HG03175 (cell line): Measurements from ENCODE around the gene CEP76.

Experiments used
- ATAC-seq: cut with Tn5 transposase; IDR thresholded peaks from one replicate; pipeline ENCODE4 v1.9.1; 2021; ENCODE audit warnings: mild to moderate bottlenecking, moderate library complexity; ENCODE audit not compliant: unreplicated experiment

CEP76 gene

GRCh38 chr18:12702221-12703095, at the start of gene CEP76, which contains the start of gene PSMG2:
Gene CEP76 (minus strand): TSS chr18:12702723. CDS start chr18:12702548, 175 bp downstream.
Gene PSMG2 (plus strand): TSS chr18:12703042. CDS start chr18:12703108, 66 bp downstream.
- peak; percentile 81 for ATAC-seq

GRCh38 chr18:12751891-12752290, 49.4 kb upstream of the CEP76 start:
- no peak for ATAC-seq

- no peak for ATAC-seq
Observed at GRCh38 chr18:12751503-12751884, 49.0 kb upstream of the CEP76 start.

GRCh38 chr18:12750715-12751502, 48.4 kb upstream of the CEP76 start:
- no peak for ATAC-seq

GRCh38 chr18:12750076-12750714, 47.7 kb upstream of the CEP76 start:
- no peak for ATAC-seq

- no peak for ATAC-seq
Observed at GRCh38 chr18:12749121-12749520, 46.6 kb upstream of the CEP76 start.

GRCh38 chr18:12748671-12749070, 46.1 kb upstream of the CEP76 start:
- no peak for ATAC-seq

GRCh38 chr18:12747530-12748315, 45.2 kb upstream of the CEP76 start:
- ATAC-seq: no peak

- ATAC-seq: no peak
Observed at GRCh38 chr18:12745095-12745795, 42.7 kb upstream of the CEP76 start.

GRCh38 chr18:12744103-12744502, 41.6 kb upstream of the CEP76 start:
- no peak for ATAC-seq

GRCh38 chr18:12742453-12742852, 39.9 kb upstream of the CEP76 start:
- ATAC-seq: no peak

- ATAC-seq: no peak
Observed at GRCh38 chr18:12741351-12741750, 38.8 kb upstream of the CEP76 start.

GRCh38 chr18:12737243-12737902, 34.9 kb upstream of the CEP76 start:
- no peak for ATAC-seq

GRCh38 chr18:12726774-12727550, 24.4 kb upstream of the CEP76 start:
- peak; percentile 51 for ATAC-seq

GRCh38 chr18:12726331-12726730, 23.8 kb upstream of the CEP76 start:
- no peak for ATAC-seq

- ATAC-seq: no peak
Observed at GRCh38 chr18:12722731-12723130, 20.2 kb upstream of the CEP76 start.

- no peak for ATAC-seq
Observed at GRCh38 chr18:12721495-12722275, 19.2 kb upstream of the CEP76 start.

GRCh38 chr18:12711446-12711845, 8.9 kb upstream of the CEP76 start:
- ATAC-seq: no peak
